Tibial artery (tissue), 4 donors: ENCODE data around the gene SLC26A3.

Experiments used
- DNase-seq, 2 donors: peaks; one replicate each; pipeline ENCODE4 v3.0.0-alpha.2; 2019
- H3K27ac ChIP-seq, 2 donors: fragments of 200-600 bp; sonication (generic) in 1 of 2; 1 replicate in 1 of 2; 2 replicates in 1 of 2; pipeline ENCODE4 v1.5.1; 2018 to 2019; ENCODE audit warnings: mild to moderate bottlenecking in 1 of 2
- H3K27me3 ChIP-seq, 2 donors: fragments of 200-600 bp; sonication (generic) in 1 of 2; one replicate each; pipeline versions ENCODE4 v1.5.1 to v1.6.0; 2016 to 2019
- H3K36me3 ChIP-seq, 3 donors: fragments of 200-600 bp; sonication (generic) in 2 of 3; one replicate each; pipeline ENCODE4 v1.5.1; 2016 to 2019; ENCODE audit warnings: mild to moderate bottlenecking in 2 of 3
- H3K4me1 ChIP-seq, 4 donors: fragments of 200-600 bp; sonication (generic) in 2 of 4; 1 replicate in 3 of 4; 2 replicates in 1 of 4; pipeline ENCODE4 v1.5.1; 2016 to 2019
- H3K4me3 ChIP-seq, 2 donors: fragments of 200-600 bp; sonication (generic) in 1 of 2; 1 replicate in 1 of 2; 2 replicates in 1 of 2; pipeline ENCODE4 v1.5.1; 2018 to 2019; ENCODE audit warnings: mild to moderate bottlenecking in 2 of 2
- H3K9me3 ChIP-seq, 3 donors: fragments of 200-600 bp; sonication (generic) in 1 of 3; one replicate each; pipeline ENCODE4 v1.5.1; 2016 to 2019
- intact Hi-C: fragments of 100-400 bp; cut with DNase I; formaldehyde crosslinking; loops from one replicate; pipeline ENCODE4 v1.15.0; 2023; ENCODE audit warnings: low total_unique reads
- TF ChIP-seq, protein P1 (sequence below), 2 experiments: fragments of 200-600 bp in 1 of 2; fragments of 450-650 bp in 1 of 2; IDR thresholded peaks; one replicate each; pipeline ENCODE4 v1.5.1; 2017 to 2019; ENCODE audit warnings: antibody characterized with exemption in 2 of 2, mild to moderate bottlenecking in 1 of 2, moderate library complexity in 1 of 2

Gene SLC26A3

DNA sequence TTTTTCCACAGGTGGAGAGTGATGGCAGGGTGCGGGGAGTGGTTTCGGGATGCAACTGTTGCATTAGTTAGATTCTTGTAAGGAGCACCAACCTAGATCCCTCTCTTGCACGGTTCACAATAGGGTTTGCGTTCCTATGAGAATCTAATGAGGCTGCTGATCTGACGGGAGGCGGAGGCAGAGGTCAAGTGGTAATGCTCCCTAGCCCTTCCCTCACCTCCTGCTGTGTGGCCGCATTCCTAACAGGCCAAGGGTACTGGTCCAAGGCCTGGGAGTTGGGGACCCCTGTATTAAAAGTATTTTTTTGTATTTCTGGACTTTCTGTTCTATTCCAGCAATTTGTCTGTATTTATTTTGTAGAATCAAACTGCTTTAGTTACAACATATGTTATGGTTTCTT lies 51.9 kb downstream of the SLC26A3 start:
- no peak overlapping the region for H3K4me3 ChIP-seq
- H3K36me3 ChIP-seq = peaks cover 51 to 65% (median 54%) of the 10 kb centered on the region in 3 donors
- no peaks in the 10 kb centered on the region for H3K27me3 ChIP-seq
- H3K9me3 ChIP-seq = no peaks in the 10 kb centered on the region
- H3K4me1 ChIP-seq = peaks cover 0 to 19% (median under 1%) of the 10 kb centered on the region in 4 donors
- no peak for DNase-seq
- TF ChIP-seq, protein P1, sequence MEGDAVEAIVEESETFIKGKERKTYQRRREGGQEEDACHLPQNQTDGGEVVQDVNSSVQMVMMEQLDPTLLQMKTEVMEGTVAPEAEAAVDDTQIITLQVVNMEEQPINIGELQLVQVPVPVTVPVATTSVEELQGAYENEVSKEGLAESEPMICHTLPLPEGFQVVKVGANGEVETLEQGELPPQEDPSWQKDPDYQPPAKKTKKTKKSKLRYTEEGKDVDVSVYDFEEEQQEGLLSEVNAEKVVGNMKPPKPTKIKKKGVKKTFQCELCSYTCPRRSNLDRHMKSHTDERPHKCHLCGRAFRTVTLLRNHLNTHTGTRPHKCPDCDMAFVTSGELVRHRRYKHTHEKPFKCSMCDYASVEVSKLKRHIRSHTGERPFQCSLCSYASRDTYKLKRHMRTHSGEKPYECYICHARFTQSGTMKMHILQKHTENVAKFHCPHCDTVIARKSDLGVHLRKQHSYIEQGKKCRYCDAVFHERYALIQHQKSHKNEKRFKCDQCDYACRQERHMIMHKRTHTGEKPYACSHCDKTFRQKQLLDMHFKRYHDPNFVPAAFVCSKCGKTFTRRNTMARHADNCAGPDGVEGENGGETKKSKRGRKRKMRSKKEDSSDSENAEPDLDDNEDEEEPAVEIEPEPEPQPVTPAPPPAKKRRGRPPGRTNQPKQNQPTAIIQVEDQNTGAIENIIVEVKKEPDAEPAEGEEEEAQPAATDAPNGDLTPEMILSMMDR (IDR thresholded peaks at IDR 0.05) = no peak
- intact Hi-C loops = loop anchor here (10.0 kb wide), 1 partner anchor 114 kb away; no protein-coding TSS in a partner anchor
- no peak overlapping the region for H3K27ac ChIP-seq

DNA sequence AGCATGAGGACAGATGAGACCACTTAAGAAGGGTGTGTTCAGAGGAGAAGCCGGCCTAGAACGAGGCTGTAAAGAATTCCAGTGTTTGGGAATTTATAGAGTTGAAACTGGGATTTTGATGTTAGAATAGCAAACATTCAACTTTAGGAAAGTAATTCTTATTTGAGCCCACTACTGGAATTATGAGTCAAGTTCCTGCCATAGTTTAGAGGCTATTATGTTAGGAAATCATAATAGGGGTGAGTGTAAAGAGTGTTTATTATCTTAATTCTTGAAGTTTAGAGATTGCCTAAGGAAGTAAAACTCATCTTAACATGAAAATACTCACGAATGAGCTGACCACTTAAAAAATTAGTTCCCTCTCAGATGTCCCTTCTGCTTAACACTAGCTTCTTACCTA lies 57.0 kb downstream of the SLC26A3 start:
- Histone ChIP-seq H3K4me1 (peaks cover 0 to 43% (median 18%) of the 10 kb centered on the region in 4 donors), H3K27ac (no peak overlapping the region), H3K9me3 (no peaks in the 10 kb centered on the region), H3K4me3 (no peak overlapping the region), H3K36me3 (peaks cover 14 to 19% (median 17%) of the 10 kb centered on the region in 3 donors), H3K27me3 (no peaks in the 10 kb centered on the region)
- intact Hi-C loops = loop anchor here (10.0 kb wide), 1 partner anchor 149 kb away; the partner anchor contains the start of gene DLD
- DNase-seq = no peak
- TF ChIP-seq, protein P1 (IDR thresholded peaks at IDR 0.05) = no peak

DNA sequence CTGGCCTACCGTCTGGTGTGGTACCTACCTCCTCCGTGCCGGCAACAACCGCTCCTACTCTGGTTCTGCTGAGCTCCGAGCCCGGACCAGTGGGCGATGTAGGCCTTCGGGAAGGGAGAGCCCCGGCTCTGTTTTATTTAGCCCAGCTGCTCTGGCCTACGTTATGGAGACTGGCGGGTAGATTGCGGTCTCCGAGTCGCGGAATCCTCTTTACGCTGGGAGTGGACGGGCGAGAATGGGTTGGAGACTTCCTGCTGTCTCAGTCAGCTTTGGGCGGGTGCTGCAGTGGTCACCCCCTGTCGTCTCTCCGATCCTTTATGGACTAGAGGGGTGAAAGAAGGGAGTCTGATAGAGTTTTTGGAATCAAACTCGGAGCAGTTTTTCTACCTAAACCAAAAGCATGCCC lies 58.7 kb downstream of the SLC26A3 start:
- DNase-seq = no peak
- H3K36me3 ChIP-seq = peaks cover 0 to 8% (median 5%) of the 10 kb centered on the region in 3 donors
- peak overlapping the region; percentile 65 to 80 for H3K4me3 ChIP-seq
- TF ChIP-seq, protein P1 (IDR thresholded peaks at IDR 0.05) = no peak
- H3K4me1 ChIP-seq = peaks cover 0 to 43% (median 18%) of the 10 kb centered on the region in 4 donors
- H3K27me3 ChIP-seq = no peaks in the 10 kb centered on the region
- intact Hi-C loops = loop anchor here (10.0 kb wide), 1 partner anchor 150 kb away; the partner anchor contains the start of gene DLD
- no peaks in the 10 kb centered on the region for H3K9me3 ChIP-seq
- peak overlapping the region; percentile 86 to 96 for H3K27ac ChIP-seq

DNA sequence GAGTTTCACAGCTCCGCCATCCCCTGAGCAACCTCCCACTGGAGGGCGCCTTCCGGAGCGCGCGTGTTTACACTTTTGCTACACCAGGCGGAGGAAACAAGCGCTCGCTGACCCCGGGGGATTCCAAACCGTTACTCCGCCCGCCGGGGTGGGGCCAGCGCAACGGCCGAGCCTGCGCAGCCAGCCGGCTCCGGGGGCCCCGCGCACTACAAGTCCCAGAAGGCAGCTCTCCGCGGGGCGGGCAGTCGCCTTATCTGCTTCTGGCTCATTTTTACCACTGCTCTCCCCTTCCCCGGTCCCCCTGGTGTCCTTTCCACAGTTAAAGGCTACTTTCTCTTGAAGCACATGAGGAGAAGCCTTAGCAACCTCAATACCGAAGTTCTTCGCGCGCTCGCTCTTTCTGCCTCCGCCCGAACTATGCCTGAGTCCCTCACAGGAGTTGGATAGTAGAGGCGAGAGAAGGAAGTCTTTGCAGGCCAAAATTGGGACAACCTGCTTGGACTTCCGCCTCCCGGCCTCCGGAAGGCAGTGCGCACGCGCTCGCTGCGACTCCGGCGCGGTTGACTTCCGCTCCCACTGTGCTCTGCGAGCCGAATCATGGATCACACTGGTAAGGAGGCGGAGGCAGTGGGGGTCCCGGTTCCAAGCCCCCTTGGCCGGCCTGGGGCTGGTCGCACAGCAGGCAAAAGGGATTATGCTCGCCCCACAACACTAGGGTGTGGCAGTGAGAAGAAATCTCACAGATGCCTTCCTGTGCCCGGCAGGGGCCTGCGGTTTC lies 59.3 kb downstream of the SLC26A3 start, which contains the start of gene CBLL1:
TSS of gene CBLL1 (plus strand) at position 576 of the 778 bp plus-strand sequence. CDS start at position 598, 22 bp downstream.
- Histone ChIP-seq H3K4me1 (peaks cover 0 to 43% (median 18%) of the 10 kb centered on the region in 4 donors), H3K9me3 (no peaks in the 10 kb centered on the region), H3K36me3 (peaks cover 0 to 2% (median under 1%) of the 10 kb centered on the region in 3 donors), H3K4me3 (peak within 1 kb of the TSS; percentile 65 to 80), H3K27me3 (no peaks in the 10 kb centered on the region), H3K27ac (peak within 1 kb of the TSS; percentile 86 to 96)
- DNase-seq = peak; percentile 96 to 98
- intact Hi-C loops = loop anchor here (10.0 kb wide), 1 partner anchor 151 kb away; the partner anchor contains the start of gene DLD
- TF ChIP-seq, protein P1 (IDR thresholded peaks at IDR 0.05) = peak; percentile 58 to 59

DNA sequence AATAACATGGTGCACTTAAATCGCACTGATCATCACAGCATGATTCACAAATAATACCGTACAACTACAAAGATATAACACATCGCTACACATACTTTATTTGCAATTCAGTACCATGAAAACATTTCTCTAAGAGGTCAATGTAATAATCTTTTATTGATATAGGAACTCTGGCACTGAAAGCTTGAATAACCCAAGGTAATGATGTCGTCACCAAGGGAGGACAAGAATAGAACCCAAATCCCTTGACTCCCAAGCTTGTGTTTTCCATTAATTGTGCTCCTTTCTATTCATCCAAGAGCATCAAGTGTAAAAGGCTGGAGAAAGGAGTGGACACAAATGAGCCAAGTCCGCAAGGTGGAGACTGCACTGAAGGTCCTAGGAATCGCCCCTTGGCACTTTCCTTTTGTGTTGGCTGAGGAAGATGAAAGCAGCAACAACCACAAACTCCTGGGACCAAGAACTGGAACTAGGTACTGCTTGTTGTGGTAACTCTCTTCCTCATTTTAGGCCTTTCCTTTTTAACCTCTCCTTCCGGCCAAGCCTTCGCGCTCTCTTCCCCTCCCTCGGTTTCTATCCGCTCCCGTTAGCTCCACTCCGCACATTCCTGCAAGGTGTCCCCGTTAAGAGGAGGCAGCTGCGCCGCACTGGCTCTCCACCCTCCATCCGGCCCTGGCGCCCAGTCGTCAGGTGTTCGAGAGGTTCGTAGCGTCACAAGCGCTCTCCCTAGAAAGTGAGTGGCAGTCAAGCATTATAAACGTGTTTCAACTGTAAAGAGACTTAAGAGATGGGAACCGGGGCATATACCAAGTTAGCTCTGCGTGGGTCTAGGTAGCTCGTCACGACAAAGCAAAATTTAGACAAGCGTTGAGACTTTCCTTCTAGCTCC lies 60.1 kb downstream of the SLC26A3 start:
- Histone ChIP-seq H3K27me3 (no peaks in the 10 kb centered on the region), H3K36me3 (no peaks in the 10 kb centered on the region)
- intact Hi-C loops = loop anchor here (10.0 kb wide), 1 partner anchor 152 kb away; the partner anchor contains the start of gene DLD

More for the DNA sequence above, 60.1 kb downstream of the SLC26A3 start:
- no peaks in the 10 kb centered on the region for H3K9me3 ChIP-seq
- H3K4me3 ChIP-seq = peak overlapping the region; percentile 65 to 80
- TF ChIP-seq, protein P1 (IDR thresholded peaks at IDR 0.05) = no peak
- H3K4me1 ChIP-seq = peaks cover 0 to 42% (median 18%) of the 10 kb centered on the region in 4 donors
- peak overlapping the region; percentile 86 to 96 for H3K27ac ChIP-seq
- DNase-seq = peak; percentile 50 to 71
